ENCODE measurements around the gene TTL.

DNA sequence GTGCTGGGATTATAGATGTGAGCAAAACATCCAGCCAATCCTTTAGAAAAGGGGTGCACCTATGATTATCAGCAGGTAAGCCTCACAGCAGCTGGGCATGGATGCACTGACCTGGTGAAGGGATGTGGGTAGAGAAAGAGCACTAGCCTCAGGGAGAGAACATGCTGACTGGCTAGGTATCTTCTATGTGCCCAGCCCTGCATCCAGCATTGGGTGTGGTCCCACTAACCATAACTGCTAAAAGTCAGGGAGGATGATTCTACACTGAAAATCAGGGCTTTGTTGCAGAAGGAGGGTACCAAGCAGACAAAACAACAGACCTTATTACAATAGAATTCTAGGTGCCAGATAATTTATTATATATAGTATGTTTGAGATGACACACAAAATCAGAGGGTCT, 27.4 kb upstream of the TTL start:
- TF ChIP-seq, protein P1, sequence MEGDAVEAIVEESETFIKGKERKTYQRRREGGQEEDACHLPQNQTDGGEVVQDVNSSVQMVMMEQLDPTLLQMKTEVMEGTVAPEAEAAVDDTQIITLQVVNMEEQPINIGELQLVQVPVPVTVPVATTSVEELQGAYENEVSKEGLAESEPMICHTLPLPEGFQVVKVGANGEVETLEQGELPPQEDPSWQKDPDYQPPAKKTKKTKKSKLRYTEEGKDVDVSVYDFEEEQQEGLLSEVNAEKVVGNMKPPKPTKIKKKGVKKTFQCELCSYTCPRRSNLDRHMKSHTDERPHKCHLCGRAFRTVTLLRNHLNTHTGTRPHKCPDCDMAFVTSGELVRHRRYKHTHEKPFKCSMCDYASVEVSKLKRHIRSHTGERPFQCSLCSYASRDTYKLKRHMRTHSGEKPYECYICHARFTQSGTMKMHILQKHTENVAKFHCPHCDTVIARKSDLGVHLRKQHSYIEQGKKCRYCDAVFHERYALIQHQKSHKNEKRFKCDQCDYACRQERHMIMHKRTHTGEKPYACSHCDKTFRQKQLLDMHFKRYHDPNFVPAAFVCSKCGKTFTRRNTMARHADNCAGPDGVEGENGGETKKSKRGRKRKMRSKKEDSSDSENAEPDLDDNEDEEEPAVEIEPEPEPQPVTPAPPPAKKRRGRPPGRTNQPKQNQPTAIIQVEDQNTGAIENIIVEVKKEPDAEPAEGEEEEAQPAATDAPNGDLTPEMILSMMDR (IDR thresholded peaks at IDR 0.05 in 8 of 11, conservative IDR thresholded peaks at IDR 0.05 in 3 of 11) = no peak
- no peak for TF ChIP-seq POLR2A (IDR thresholded peaks at IDR 0.05)

Data from spleen (tissue), 7 donors.